ENCODE results near the gene CTNNA3.

The CTNNA3 gene

GRCh38 chr10:66625709-66626590 lies 1070.0 kb downstream of the CTNNA3 start:
- no peak for DNase-seq

DNA sequence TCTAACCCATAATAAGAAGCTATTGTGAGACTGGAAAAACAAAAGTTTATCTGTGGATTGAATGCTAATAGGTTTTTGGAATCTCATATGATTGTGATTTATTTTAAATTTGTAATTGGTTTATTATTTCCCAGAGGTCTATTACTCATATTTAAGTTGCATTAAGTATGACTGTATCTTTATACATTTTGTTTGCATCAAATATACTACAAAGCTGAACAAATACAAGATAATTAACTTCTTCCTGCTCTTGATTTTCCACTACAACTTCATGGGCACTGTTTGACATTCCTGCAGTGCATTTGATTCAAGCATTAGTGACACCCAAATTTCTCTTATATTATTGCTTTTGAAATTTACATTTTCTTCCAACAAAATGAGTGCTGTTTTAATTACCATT lies 1073.9 kb downstream of the CTNNA3 start:
- no peak for DNase-seq

DNA sequence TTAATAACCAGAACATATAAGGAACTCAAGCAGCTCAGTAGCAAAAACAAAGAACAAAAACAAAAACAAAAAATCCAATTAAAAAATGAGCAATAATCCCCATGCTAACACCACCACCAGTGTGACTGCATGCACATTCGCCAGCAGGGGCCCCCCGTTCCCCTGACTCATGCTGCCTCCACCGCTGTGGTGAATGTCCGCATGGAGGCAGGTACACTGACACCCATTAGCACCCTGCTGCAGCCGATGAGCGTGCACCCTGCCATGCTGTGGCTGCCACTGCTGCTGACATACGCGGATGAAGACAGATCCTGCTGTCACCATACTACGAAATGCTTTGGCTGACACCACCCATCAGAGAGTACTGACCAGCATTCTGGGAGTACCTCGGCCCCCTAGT lies 1091.8 kb downstream of the CTNNA3 start:
- DNase-seq: no peak

DNA sequence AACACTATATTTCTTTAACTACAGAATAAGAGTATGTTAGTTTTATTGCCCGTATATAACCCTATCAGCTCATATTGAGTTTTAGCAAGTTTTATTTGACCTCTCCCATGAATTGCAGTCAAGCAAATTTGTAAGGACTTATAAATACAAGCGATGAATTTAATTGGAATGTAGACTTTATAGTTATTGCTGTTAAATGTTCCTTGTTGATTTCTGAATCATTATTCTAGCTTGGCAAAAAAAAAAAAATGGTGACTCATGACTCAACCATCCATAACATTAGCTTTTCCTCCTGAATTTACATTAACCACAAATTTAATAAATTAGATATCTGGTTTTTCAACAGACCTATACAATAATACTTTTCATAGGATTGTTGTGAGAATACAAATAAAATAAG lies 1104.1 kb downstream of the CTNNA3 start:
- no peak for DNase-seq

DNA sequence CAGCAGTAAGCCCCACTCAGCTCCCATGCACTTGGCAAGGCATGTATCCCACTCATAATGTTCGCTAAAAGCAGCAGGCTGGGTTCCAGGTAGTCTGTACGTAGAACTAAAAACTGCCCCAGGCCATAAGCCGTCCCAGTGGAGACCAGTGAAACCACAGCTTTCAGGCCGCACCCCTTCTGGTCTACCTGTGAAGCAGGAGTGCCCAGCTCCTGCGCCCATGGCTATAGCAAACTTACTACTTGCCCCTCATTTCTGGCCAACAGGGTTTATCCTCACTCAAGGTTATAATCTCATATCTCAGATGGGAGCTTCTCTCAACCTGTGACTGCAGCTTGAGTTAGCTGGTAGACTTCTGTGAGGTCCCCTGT lies 1108.3 kb downstream of the CTNNA3 start:
- no peak for DNase-seq

DNA sequence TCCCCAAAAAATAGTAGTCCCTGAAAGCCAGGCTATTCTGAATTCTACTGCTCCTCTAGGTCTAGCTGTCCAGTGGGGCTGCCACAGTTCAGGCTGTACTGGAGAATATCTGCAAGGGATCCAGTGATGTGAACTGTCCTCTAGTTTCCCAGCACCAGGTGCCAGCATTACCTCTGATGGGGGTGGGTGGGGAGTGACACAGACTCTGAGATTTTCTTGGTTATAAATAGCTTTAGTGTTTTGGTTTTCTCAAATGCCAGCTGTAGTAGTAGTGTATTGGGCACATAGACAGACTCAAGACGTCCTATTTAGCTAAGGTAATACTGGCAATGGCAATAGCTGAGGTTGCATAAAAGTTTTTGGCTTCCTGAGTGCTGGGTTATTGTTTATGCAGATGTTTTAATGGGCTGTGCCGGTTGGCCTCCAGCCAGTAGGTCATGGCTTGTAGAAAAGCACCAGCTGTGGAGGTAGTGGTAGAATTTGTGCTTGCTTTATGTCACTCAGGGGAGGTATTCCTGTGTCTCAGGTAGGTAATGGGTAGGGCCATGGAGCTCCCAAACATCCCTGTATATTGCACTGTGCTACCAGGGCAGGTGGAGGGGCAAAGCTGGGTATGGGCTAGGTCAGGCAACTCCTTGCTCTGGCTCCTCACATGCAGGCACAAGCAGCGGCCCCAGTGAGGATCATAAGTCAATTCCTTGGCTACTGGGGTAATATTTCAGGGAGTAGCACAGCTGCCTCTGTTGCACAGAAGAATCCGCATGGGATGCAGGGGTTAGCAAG lies 1108.9 kb downstream of the CTNNA3 start:
- DNase-seq: no peak

- DNase-seq: no peak
These were observed 1109.9 kb downstream of the CTNNA3 start for GRCh38 chr10:66586073-66586472.

DNA sequence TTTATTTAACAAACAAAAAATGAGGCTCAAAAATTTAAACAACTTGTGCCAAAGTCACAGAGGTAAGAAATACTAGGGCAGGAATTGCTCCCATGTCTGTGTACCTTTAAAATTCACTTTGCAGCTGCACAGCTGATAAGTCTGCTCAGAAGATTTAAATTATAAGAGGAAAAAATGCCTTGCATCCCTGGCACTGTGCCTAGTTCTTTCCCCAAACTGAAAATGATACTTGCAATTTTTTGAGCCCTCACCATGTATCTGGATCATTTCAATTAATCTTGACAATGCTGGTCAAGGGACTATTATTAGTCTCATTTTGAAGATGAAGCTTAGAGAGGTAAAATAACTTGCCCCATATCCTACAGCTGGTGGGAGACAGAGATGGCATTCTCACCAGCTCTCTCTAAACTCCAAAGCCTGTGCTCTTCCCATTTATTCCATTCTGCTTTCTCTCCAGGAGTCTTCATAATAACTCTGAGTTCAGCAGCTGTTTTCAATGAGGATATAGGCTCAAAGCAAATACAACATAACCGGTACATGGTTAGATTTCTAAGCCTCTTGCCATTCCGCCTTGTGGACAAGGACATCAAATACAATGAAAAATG lies 1120.6 kb downstream of the CTNNA3 start:
- DNase-seq: no peak

DNA sequence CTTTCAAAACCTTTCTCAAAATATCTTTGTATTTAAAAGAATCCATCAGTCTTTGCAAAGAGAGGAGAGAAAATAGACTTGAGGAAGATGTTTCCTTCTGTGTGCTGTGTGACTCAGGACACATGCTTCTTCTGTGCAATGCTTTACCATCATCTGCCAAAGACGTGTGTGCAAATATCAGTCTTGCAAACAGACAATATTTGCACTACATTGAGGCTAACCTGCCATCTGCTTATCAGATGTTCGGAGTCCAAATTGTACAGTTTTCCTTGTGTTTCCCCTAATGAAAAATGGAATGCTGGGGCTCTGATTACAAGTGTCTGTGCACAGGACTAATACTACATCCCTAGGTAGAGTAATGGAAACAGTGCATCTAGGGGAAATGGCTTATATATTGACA lies 1123.3 kb downstream of the CTNNA3 start:
- no peak for DNase-seq

DNA sequence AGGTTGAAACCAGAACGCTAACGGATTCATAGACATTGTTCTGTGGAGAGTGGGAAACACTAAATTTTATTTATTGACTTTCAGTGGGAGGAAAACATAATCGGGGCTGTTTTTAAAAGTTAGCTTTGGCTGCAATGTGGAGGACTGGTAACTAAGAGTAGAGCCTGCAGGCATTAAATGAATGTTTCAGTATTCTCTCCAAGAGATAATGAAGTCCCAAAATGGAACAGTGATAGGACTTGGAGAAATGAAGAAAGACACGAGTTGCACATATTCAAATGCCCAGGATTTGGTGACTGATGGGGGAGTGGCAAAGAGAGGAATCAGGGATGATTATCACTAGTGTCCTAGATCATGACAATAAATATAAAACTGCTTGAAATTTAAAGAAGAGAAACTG lies 1130.0 kb downstream of the CTNNA3 start:
- DNase-seq: no peak

DNA sequence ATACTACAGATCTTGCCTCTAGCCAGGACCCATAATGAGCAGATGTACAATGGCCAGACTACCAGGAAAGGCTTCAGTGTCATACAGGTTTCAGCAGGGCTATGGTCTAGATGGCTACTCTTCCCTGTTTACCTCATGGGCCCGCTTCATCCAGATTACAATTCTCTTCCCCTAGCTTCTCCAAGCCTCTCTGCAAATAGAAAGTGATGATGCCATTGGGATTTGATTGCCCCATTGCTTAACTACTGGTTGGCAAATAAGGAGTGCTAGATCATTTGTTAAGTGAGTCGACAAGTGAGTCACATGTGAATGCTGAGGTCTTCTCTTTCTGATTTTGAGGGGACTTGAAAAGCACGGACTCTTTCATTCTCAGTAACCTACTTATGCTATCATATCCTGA lies 1131.7 kb downstream of the CTNNA3 start:
- DNase-seq: no peak

DNA sequence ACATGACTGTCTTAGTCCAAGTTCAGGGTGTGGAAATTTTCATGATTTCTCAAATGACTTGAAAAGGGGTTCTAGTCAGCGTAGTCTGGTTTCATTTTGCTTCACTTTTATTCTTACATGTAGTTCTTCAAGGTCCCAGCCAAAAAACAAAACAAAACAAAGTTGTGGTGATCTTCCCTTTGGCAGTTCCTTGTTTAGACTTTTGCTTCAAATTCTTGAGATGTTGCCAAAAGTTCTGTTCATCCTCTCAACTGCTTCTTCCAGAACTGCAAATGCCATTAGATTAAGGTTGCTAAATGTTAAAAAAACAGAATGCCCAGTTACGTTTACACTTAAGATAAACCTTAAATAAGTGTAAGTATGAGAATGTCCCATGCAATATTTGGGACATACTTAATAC lies 1140.9 kb downstream of the CTNNA3 start:
- no peak for DNase-seq

DNA sequence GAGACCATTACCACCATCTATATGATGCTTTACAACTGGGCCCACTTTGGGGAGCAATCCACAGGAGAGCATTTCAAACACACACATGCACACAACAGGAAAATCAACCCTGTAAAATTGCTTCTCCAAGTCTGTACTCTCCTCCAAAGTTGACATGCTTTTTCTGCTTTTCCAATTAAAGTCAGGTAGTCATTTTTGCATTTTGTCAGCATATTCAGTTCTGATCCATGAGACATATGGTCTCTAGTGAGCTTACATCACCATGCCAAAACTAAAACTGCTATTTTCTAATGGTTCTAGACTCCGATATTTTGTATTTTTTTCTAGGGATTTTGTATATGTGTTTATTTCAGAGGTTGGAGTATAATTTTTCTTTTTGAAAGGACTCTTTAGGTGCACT lies 1143.7 kb downstream of the CTNNA3 start:
- no peak for DNase-seq

GRCh38 chr10:66550351-66550750 lies 1145.6 kb downstream of the CTNNA3 start:
- no peak for DNase-seq

GRCh38 chr10:66538908-66539307 lies 1157.1 kb downstream of the CTNNA3 start:
- DNase-seq: no peak

DNA sequence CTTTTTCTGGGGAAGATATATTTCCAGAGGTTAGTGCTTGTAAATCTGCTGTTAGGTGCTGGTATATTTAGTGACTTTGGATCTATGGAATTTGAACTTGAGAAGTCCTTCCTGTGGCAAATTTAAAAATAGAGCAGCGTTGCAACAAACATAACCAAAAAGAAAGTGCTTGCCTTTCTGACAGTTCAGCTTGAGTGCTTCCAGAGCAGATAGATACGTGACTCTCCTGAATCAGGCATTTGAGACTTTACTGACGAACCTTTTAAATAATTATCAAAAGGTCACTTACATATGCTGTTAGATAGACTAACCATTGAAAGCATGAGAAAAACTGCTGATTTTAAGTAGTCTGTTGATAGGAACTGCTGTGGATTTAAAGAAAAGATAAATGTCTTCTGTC lies 1157.6 kb downstream of the CTNNA3 start:
- DNase-seq: no peak

DNA sequence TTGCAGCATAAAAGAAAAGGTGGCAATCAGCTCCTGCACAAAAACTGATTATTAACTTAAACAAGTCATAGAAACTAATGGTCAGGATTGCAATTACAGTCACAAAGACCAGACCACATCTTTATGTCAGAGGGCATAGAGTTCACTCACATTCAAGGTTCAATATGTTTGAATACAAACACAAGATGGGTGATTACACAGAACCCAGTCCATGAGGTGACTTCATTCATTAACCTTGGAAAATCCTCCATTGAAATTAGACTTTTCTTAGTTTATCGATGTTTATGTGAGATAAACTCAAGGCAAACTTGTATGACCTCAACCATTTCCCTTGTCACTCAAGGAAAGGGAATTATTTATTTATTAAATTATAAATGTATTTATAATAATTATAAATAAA lies 1158.8 kb downstream of the CTNNA3 start:
- DNase-seq: no peak

GRCh38 chr10:66535439-66535838 lies 1160.6 kb downstream of the CTNNA3 start:
- DNase-seq: no peak

DNA sequence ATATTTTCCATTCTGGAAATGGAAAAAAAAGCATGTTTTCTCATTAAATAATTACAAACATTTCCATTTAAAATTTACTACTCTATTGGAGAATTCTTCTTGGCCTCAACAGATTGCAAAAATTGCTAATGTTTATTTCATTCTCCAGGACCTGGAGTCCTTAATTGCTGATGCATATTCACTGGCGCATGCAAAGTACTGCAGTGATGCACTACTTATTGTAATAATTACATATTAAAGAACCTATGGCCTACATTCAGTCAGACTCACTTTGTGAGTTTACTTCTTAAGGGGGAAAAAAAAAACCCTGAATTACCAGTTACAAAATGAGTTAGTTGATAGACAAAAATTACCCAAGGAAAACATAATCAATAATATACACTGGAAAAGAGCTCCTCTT lies 1161.1 kb downstream of the CTNNA3 start:
- no peak for DNase-seq

GRCh38 chr10:66521506-66521905 lies 1174.5 kb downstream of the CTNNA3 start:
- DNase-seq: no peak

GRCh38 chr10:66519616-66520015 lies 1176.4 kb downstream of the CTNNA3 start:
- no peak for DNase-seq

DNA sequence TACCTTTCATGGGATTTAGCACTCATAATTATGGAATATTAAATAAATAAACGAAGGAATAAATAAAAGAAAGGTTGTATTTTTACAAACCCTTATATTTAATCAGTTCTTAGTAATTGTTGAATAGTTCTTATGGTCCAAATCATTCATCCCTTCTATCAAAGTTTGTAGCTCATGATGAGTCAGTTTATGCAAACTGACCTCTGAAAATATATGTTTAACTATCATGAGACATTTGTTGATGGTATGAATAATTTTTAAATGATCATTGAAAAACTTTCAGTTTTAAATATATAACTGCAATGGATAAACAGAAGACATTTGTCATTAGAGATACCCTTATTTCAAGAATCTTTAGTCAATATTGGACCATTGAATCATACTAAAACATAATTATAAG lies 1181.3 kb downstream of the CTNNA3 start:
- DNase-seq: no peak

GRCh38 chr10:66513504-66513903 lies 1182.5 kb downstream of the CTNNA3 start:
- no peak for DNase-seq
